ENCODE measurements around the gene FLRT1.

The FLRT1 gene

GRCh38 chr11:64010783-64011182 is 24.9 kb upstream of the FLRT1 start:
- peaks cover 50% of the 10 kb centered on the region for H3K27me3 Mint-ChIP-seq
- H3K4me3 Mint-ChIP-seq: no peak overlapping the region
- no peak for DNase-seq

GRCh38 chr11:64011371-64011770 is 24.4 kb upstream of the FLRT1 start:
- Mint-ChIP-seq H3K9me3 (peaks cover 18% of the 10 kb centered on the region), H3K27ac (no peak overlapping the region), H3K4me3 (no peak overlapping the region), H3K4me1 (peaks cover 13% of the 10 kb centered on the region), H3K27me3 (peaks cover 44% of the 10 kb centered on the region), H3K36me3 (no peaks in the 10 kb centered on the region)
- no peak for DNase-seq
- CTCF ChIA-PET: no interaction called here

More at GRCh38 chr11:64010783-64011182, 24.9 kb upstream of the FLRT1 start:
- H3K4me1 Mint-ChIP-seq: peaks cover 13% of the 10 kb centered on the region
- CTCF ChIA-PET: no interaction called here
- peaks cover 18% of the 10 kb centered on the region for H3K9me3 Mint-ChIP-seq
- no peaks in the 10 kb centered on the region for H3K36me3 Mint-ChIP-seq
- no peak overlapping the region for H3K27ac Mint-ChIP-seq

GRCh38 chr11:64013141-64013896 is 22.4 kb upstream of the FLRT1 start:
- no peaks in the 10 kb centered on the region for H3K36me3 Mint-ChIP-seq
- H3K27me3 Mint-ChIP-seq: peaks cover 24% of the 10 kb centered on the region
- H3K27ac Mint-ChIP-seq: no peak overlapping the region
- no peak for DNase-seq
- no peak overlapping the region for H3K4me3 Mint-ChIP-seq
- CTCF ChIA-PET: no interaction called here
- no peaks in the 10 kb centered on the region for H3K4me1 Mint-ChIP-seq
- peaks cover 18% of the 10 kb centered on the region for H3K9me3 Mint-ChIP-seq

GRCh38 chr11:64014356-64014755 is 21.4 kb upstream of the FLRT1 start:
- no peaks in the 10 kb centered on the region for H3K36me3 Mint-ChIP-seq
- CTCF ChIA-PET: no interaction called here

GRCh38 chr11:64015510-64015909 is 20.2 kb upstream of the FLRT1 start:
- H3K4me1 Mint-ChIP-seq: no peaks in the 10 kb centered on the region
- no peak overlapping the region for H3K4me3 Mint-ChIP-seq
- no peaks in the 10 kb centered on the region for H3K36me3 Mint-ChIP-seq
- H3K9me3 Mint-ChIP-seq: peaks cover 12% of the 10 kb centered on the region
- no peak for DNase-seq
- peaks cover 3% of the 10 kb centered on the region for H3K27me3 Mint-ChIP-seq
- no peak overlapping the region for H3K27ac Mint-ChIP-seq
- CTCF ChIA-PET: no interaction called here

More at GRCh38 chr11:64014356-64014755, 21.4 kb upstream of the FLRT1 start:
- no peak overlapping the region for H3K27ac Mint-ChIP-seq
- peaks cover 14% of the 10 kb centered on the region for H3K27me3 Mint-ChIP-seq
- no peak overlapping the region for H3K4me3 Mint-ChIP-seq
- peaks cover 18% of the 10 kb centered on the region for H3K9me3 Mint-ChIP-seq
- no peaks in the 10 kb centered on the region for H3K4me1 Mint-ChIP-seq
- DNase-seq: no peak

GRCh38 chr11:64015935-64016845 is 19.5 kb upstream of the FLRT1 start:
- Mint-ChIP-seq H3K27ac (no peak overlapping the region), H3K4me3 (no peak overlapping the region), H3K4me1 (no peaks in the 10 kb centered on the region), H3K27me3 (peaks cover 9% of the 10 kb centered on the region), H3K9me3 (peaks cover 5% of the 10 kb centered on the region), H3K36me3 (no peaks in the 10 kb centered on the region)
- DNase-seq: no peak
- CTCF ChIA-PET: no interaction called here

GRCh38 chr11:64017945-64018224 is 17.8 kb upstream of the FLRT1 start:
- Mint-ChIP-seq H3K4me3 (no peak overlapping the region), H3K27ac (no peak overlapping the region), H3K36me3 (no peaks in the 10 kb centered on the region), H3K4me1 (no peaks in the 10 kb centered on the region), H3K27me3 (peaks cover 9% of the 10 kb centered on the region), H3K9me3 (no peaks in the 10 kb centered on the region)
- DNase-seq: no peak
- CTCF ChIA-PET: no interaction called here

GRCh38 chr11:64018310-64018709 is 17.4 kb upstream of the FLRT1 start:
- Mint-ChIP-seq H3K9me3 (no peaks in the 10 kb centered on the region), H3K4me1 (no peaks in the 10 kb centered on the region), H3K4me3 (no peak overlapping the region), H3K36me3 (no peaks in the 10 kb centered on the region), H3K27me3 (peaks cover 9% of the 10 kb centered on the region), H3K27ac (no peak overlapping the region)
- CTCF ChIA-PET: no interaction called here
- DNase-seq: no peak

- CTCF ChIA-PET: interaction anchor here (0.7 kb wide), 1 partner anchor 19 kb away, joined by 3 read pairs; no protein-coding TSS in a partner anchor
- no peak for DNase-seq
- H3K27ac Mint-ChIP-seq: no peak overlapping the region
Measured at GRCh38 chr11:64019106-64020037, 16.4 kb upstream of the FLRT1 start.

GRCh38 chr11:64020976-64021756 is 14.6 kb upstream of the FLRT1 start:
- no peak overlapping the region for H3K4me3 Mint-ChIP-seq
- H3K36me3 Mint-ChIP-seq: no peaks in the 10 kb centered on the region

More at GRCh38 chr11:64019106-64020037, 16.4 kb upstream of the FLRT1 start:
- Mint-ChIP-seq H3K4me3 (no peak overlapping the region), H3K4me1 (no peaks in the 10 kb centered on the region), H3K27me3 (peaks cover 6% of the 10 kb centered on the region), H3K9me3 (no peaks in the 10 kb centered on the region), H3K36me3 (no peaks in the 10 kb centered on the region)

GRCh38 chr11:64021757-64022093 is 14.0 kb upstream of the FLRT1 start:
- H3K36me3 Mint-ChIP-seq: no peaks in the 10 kb centered on the region
- peaks cover 8% of the 10 kb centered on the region for H3K27me3 Mint-ChIP-seq
- no peaks in the 10 kb centered on the region for H3K9me3 Mint-ChIP-seq
- CTCF ChIA-PET: no interaction called here
- no peak overlapping the region for H3K27ac Mint-ChIP-seq
- DNase-seq: no peak
- H3K4me1 Mint-ChIP-seq: no peaks in the 10 kb centered on the region
- H3K4me3 Mint-ChIP-seq: no peak overlapping the region

More at GRCh38 chr11:64020976-64021756, 14.6 kb upstream of the FLRT1 start:
- H3K9me3 Mint-ChIP-seq: no peaks in the 10 kb centered on the region
- peaks cover 6% of the 10 kb centered on the region for H3K27me3 Mint-ChIP-seq
- CTCF ChIA-PET: no interaction called here
- no peak overlapping the region for H3K27ac Mint-ChIP-seq
- no peaks in the 10 kb centered on the region for H3K4me1 Mint-ChIP-seq
- DNase-seq: no peak

GRCh38 chr11:64022125-64022784 is 13.5 kb upstream of the FLRT1 start:
- H3K27ac Mint-ChIP-seq: no peak overlapping the region
- DNase-seq: no peak
- no peaks in the 10 kb centered on the region for H3K9me3 Mint-ChIP-seq
- CTCF ChIA-PET: interaction anchor here (0.9 kb wide), 1 partner anchor 20 kb away, joined by 3 read pairs; no protein-coding TSS in a partner anchor
- peaks cover 14% of the 10 kb centered on the region for H3K27me3 Mint-ChIP-seq
- H3K4me1 Mint-ChIP-seq: no peaks in the 10 kb centered on the region
- no peaks in the 10 kb centered on the region for H3K36me3 Mint-ChIP-seq
- no peak overlapping the region for H3K4me3 Mint-ChIP-seq
